Stomach (tissue), 9 donors: Measurements from ENCODE around the gene KCNAB1. TPM values are rescaled to one million over a fixed set of nuclear protein-coding genes. Genes with fewer than 3 reads are reported as not detected.

Experiments used
- DNase-seq, 2 donors: peaks; one replicate each; pipeline versions ENCODE4 v3.0.0 to v3.0.0-alpha.2; 2013 to 2019
- H3K27ac ChIP-seq, 5 donors: fragments of 200-600 bp in 4 of 5; sonication (generic) in 4 of 5; one replicate each; pipeline ENCODE4 v1.5.1; 2013 to 2019; ENCODE audit warnings: mild to moderate bottlenecking in 1 of 5, moderate library complexity in 1 of 5
- H3K27me3 ChIP-seq, 3 donors: fragments of 200-600 bp; sonication (generic); one replicate each; pipeline ENCODE4 v1.5.1; 2017 to 2019; ENCODE audit warnings: mixed run types in 1 of 3
- H3K36me3 ChIP-seq, 4 donors: fragments of 200-600 bp; sonication (generic); 1 replicate in 3 of 4; 2 replicates in 1 of 4; pipeline ENCODE4 v1.5.1; 2016 to 2019
- H3K4me1 ChIP-seq, 4 donors: fragments of 200-600 bp; sonication (generic); one replicate each; pipeline ENCODE4 v1.5.1; 2016 to 2019
- H3K4me3 ChIP-seq, 4 donors: fragments of 200-600 bp; sonication (generic) in 3 of 4; one replicate each; pipeline ENCODE4 v1.5.1; 2016 to 2019; ENCODE audit warnings: mild to moderate bottlenecking in 1 of 4
- H3K9me3 ChIP-seq, 4 donors: fragments of 200-600 bp; sonication (generic); one replicate each; pipeline ENCODE4 v1.5.1; 2016 to 2019
- EP300 ChIP-seq: sonication (generic); formaldehyde crosslinking; IDR thresholded peaks from one replicate; pipeline ENCODE4 v1.6.1; 2017; ENCODE audit warnings: antibody characterized with exemption
- POLR2A ChIP-seq, 4 donors: fragments of 450-650 bp; IDR thresholded peaks; one replicate each; pipeline ENCODE4 v1.6.1; 2016; ENCODE audit warnings: antibody characterized with exemption in 4 of 4, control low read depth in 2 of 4, mild to moderate bottlenecking in 1 of 4, moderate library complexity in 1 of 4
- POLR2AphosphoS5 ChIP-seq, 3 donors: sonication (generic); formaldehyde crosslinking; IDR thresholded peaks; one replicate each; pipeline ENCODE4 v1.6.1; 2016; ENCODE audit warnings: antibody characterized with exemption in 3 of 3
- WGBS, 5 donors: extraction: QIAGEN DNeasy Blood & Tissue Kit in 3 of 5; methylation state at CpG; one replicate each; pipeline versions ENCODE4 v1.1.5 to v1.1.7; 2013 to 2018; 5-methylcytosine and 5-hydroxymethylcytosine counted together
- intact Hi-C: fragments of 100-400 bp; cut with DNase I; formaldehyde crosslinking; loops from one replicate; pipeline ENCODE4 v1.15.1; 2023; ENCODE audit warnings: low total_unique reads
- polyA plus RNA-seq, 3 donors: library from polyadenylated mRNA; stranded (reverse); fragments of 200-250 nt; gene quantifications; one replicate each; pipeline ENCODE4 v1.2.3, GENCODE V29; 2013
- total RNA-seq, 5 donors: library from RNA; depleted of rRNA; stranded (reverse); fragments of >200 nt; gene quantifications; one replicate each; pipeline versions ENCODE4 v1.1.0 to v1.2.3, GENCODE V29; 2014 to 2016
- TF ChIP-seq, protein P1 (sequence below), 7 experiments: fragments of 450-650 bp in 4 of 7; fragments of 200-600 bp in 3 of 7; sonication (generic) in 3 of 7; IDR thresholded peaks; one replicate each; pipeline ENCODE4 v1.5.1; 2016 to 2019; ENCODE audit warnings: antibody characterized with exemption in 7 of 7, control low read depth in 2 of 7, mild to moderate bottlenecking in 1 of 7
- donor health status: healthy with polysubstance abuse.
- donor health status: Bipolar disorder and iron deficiency.
- donor health status: healthy.

The KCNAB1 gene
- total and polyA plus RNA-seq, 8 donors: 0.12 to 3.8 (median 0.29) TPM; not detected in 2

DNA sequence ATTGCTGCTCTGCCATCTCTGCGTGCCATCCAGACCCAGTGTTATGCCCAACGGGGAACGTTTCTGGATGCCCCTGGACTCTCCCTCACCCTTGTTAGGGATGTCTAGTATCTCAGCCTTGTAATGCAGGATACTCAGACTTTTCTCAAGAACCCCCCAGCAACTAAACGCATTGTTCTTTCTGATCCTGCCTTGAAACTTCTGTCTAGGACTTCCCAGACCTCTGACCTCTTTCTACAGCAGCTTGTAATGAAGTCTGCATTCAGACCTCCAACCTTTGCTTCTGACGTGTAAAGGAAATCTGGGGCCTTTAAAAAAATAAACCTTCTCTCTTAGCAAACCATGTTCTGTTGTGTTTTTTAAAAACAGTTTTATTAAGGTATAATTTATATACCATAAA lies 139.5 kb downstream of the KCNAB1 start:
- TF ChIP-seq POLR2A (IDR thresholded peaks at IDR 0.05): no peak
- no peak for TF ChIP-seq EP300
- TF ChIP-seq, protein P1, sequence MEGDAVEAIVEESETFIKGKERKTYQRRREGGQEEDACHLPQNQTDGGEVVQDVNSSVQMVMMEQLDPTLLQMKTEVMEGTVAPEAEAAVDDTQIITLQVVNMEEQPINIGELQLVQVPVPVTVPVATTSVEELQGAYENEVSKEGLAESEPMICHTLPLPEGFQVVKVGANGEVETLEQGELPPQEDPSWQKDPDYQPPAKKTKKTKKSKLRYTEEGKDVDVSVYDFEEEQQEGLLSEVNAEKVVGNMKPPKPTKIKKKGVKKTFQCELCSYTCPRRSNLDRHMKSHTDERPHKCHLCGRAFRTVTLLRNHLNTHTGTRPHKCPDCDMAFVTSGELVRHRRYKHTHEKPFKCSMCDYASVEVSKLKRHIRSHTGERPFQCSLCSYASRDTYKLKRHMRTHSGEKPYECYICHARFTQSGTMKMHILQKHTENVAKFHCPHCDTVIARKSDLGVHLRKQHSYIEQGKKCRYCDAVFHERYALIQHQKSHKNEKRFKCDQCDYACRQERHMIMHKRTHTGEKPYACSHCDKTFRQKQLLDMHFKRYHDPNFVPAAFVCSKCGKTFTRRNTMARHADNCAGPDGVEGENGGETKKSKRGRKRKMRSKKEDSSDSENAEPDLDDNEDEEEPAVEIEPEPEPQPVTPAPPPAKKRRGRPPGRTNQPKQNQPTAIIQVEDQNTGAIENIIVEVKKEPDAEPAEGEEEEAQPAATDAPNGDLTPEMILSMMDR (IDR thresholded peaks at IDR 0.05): no peak
- TF ChIP-seq POLR2AphosphoS5 (IDR thresholded peaks at IDR 0.05): no peak
- DNase-seq: no peak
- 81 to 88% (median 87%) methylated on average over 5 of the region's 5 CpGs for WGBS, 5 donors
- no peaks in the 10 kb centered on the region for H3K27me3 ChIP-seq
- H3K36me3 ChIP-seq: no peaks in the 10 kb centered on the region
- no peaks in the 10 kb centered on the region for H3K4me1 ChIP-seq
- H3K9me3 ChIP-seq: no peaks in the 10 kb centered on the region
- intact Hi-C loops: no loop called here
- H3K27ac ChIP-seq: no peak overlapping the region
- H3K4me3 ChIP-seq: no peak overlapping the region

DNA sequence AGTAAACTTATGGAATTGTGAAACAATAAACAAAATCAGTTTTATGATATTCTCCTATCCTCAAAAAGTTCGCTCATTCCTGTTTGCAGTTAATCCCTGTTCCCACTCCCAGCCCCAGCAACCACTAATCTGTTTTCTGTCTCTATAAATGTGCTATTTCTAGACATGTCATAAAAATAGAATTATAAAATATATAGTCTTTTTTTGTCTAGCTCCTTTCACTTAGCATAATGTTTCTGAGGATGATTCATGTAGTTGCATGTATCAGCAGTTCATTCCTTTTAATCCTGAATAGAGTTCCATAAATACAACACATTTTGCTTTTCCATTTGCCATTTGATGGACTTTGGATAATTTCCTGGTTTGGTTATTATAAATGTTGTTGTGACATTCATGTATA lies 140.0 kb downstream of the KCNAB1 start:
- intact Hi-C loops: no loop called here
- Histone ChIP-seq H3K9me3 (no peaks in the 10 kb centered on the region), H3K27ac (no peak overlapping the region), H3K4me1 (no peaks in the 10 kb centered on the region), H3K36me3 (no peaks in the 10 kb centered on the region), H3K27me3 (no peaks in the 10 kb centered on the region), H3K4me3 (no peak overlapping the region)
- DNase-seq: no peak
- 79 to 93% (median 87%) methylated on average over 1 of the region's 1 CpG for WGBS, 5 donors
- TF ChIP-seq POLR2AphosphoS5 (IDR thresholded peaks at IDR 0.05) (no peak), POLR2A (IDR thresholded peaks at IDR 0.05) (no peak), EP300 (no peak)
- TF ChIP-seq, protein P1 (IDR thresholded peaks at IDR 0.05): no peak

DNA sequence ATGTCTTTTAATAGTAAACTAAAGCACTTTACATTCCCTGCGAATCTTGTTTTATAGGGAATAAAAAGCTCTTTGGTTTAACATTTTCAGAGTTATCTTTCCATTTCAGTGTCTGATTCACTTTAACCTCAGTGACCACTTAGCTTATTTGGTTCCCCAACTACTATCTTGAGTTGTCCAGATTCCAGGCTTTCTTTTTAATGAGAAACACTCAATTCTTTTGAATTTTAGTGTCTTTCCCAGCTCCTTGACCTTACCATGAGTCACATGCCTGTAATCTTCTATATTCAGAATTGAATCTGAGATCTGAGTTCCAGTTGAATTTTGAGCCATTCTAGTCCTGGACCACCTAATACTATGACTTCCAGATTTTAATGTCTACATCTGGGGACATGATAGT lies 144.4 kb downstream of the KCNAB1 start:
- DNase-seq: no peak
- WGBS, 5 donors: 94 to 98% (median 96%) methylated on average over 1 of the region's 1 CpG
- H3K4me1 ChIP-seq: no peaks in the 10 kb centered on the region
- H3K27ac ChIP-seq: no peak overlapping the region
- intact Hi-C loops: no loop called here
- H3K27me3 ChIP-seq: no peaks in the 10 kb centered on the region
- H3K9me3 ChIP-seq: no peaks in the 10 kb centered on the region
- no peaks in the 10 kb centered on the region for H3K36me3 ChIP-seq
- no peak overlapping the region for H3K4me3 ChIP-seq
- no peak for TF ChIP-seq POLR2A (IDR thresholded peaks at IDR 0.05)

DNA sequence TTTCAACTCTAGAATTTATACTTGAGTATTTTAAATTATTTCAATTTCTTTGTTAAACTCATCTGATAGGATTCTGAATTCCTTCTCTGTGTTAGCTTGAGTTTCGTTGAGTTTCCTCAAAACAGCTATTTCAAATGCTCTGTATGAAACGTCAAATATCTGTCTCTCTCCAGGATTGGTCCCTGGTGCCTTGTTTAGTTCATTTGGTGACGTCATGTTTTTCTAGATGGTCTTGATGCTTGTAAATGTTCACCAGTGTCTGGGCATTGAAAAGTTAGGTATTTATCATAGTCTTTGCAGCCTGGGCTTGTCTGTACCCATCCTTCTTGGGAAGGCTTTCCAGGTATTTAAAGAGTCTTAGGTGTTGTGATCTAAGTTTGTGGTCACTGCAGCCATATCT lies 151.1 kb downstream of the KCNAB1 start:
- Histone ChIP-seq H3K9me3 (no peaks in the 10 kb centered on the region), H3K36me3 (no peaks in the 10 kb centered on the region), H3K4me1 (peaks cover 0 to 6% (median 0%) of the 10 kb centered on the region in 4 donors), H3K27me3 (no peaks in the 10 kb centered on the region), H3K4me3 (no peak overlapping the region), H3K27ac (no peak overlapping the region)
- no peak for TF ChIP-seq POLR2AphosphoS5 (IDR thresholded peaks at IDR 0.05)
- TF ChIP-seq EP300: no peak
- TF ChIP-seq, protein P1 (IDR thresholded peaks at IDR 0.05): no peak
- TF ChIP-seq POLR2A (IDR thresholded peaks at IDR 0.05): no peak
- intact Hi-C loops: no loop called here
- 88 to 96% (median 94%) methylated on average over 3 of the region's 3 CpGs for WGBS, 5 donors
- DNase-seq: no peak

DNA sequence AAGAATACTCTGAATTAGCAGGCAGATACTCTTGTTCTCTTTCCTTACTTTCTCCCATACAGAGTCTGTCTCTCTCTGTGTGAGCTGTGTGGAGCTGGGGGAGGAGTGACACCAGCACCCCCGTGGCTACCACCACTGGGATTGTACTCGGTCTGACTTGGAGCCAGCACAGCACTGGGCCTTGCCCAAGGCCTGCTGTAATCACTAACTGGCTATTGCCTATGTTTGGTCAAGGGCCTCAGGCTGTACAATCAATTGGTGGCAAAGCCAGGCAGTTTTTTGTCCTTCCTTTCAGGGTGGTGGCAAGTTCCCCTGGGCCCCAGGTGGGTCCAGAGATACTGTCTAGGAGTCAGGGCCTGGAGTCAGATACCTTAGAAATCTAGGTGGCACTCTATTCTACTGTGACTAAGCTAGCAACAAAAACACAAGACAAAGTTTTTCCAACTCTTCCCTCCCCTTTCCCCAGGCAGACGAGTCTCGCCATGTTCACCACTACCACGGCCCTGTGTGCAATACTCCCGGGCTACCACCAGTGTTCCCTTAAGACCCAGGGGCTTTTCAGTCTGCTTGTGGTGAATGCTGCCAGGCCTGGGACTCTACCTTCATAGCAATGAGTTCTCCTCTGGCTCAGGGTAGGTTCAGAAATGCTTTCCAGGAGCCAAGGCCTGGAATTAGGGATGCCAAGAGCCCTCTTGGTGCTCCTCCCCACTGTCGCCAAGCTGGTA lies 151.8 kb downstream of the KCNAB1 start:
- no peaks in the 10 kb centered on the region for H3K36me3 ChIP-seq
- H3K9me3 ChIP-seq: no peaks in the 10 kb centered on the region
- H3K4me3 ChIP-seq: no peak overlapping the region
- H3K27me3 ChIP-seq: no peaks in the 10 kb centered on the region
- intact Hi-C loops: no loop called here
- DNase-seq: no peak
- TF ChIP-seq, protein P1 (IDR thresholded peaks at IDR 0.05): no peak
- TF ChIP-seq POLR2A (IDR thresholded peaks at IDR 0.05) (no peak), EP300 (no peak), POLR2AphosphoS5 (IDR thresholded peaks at IDR 0.05) (no peak)
- 79 to 87% (median 81%) methylated on average over 7 of the region's 7 CpGs for WGBS, 5 donors
- H3K27ac ChIP-seq: no peak overlapping the region
- peaks cover 0 to 7% (median 0%) of the 10 kb centered on the region in 4 donors for H3K4me1 ChIP-seq
